Fibroblast of the aortic adventitia (primary cell): ENCODE data around the gene B3GNT7. TPM values are rescaled to one million over a fixed set of nuclear protein-coding genes. Genes with fewer than 3 reads are reported as not detected.

Experiments used
- DNase-seq: peaks from one replicate; pipeline ENCODE4 v3.0.0-alpha.2; 2010; ENCODE audit warnings: low read depth
- H3K4me3 ChIP-seq: 2 replicates; pipeline ENCODE4 v1.5.1; 2011; ENCODE audit warnings: low read depth, mild to moderate bottlenecking, control low read depth, low read length, moderate library complexity
- total RNA-seq: library from RNA; depleted of rRNA; stranded (reverse); fragments of >200 nt; gene quantifications from 2 replicates; pipeline ENCODE4 v1.2.3, GENCODE V29; 2012; ENCODE audit warnings: low replicate concordance
- TF ChIP-seq, protein P1 (sequence below): IDR thresholded peaks from 2 replicates; pipeline ENCODE4 v1.5.1; 2011; ENCODE audit warnings: mild to moderate bottlenecking, low read length, control low read depth, inconsistent platforms; ENCODE audit not compliant: insufficient read depth

Gene B3GNT7
- total RNA-seq, 1 donor = 0.27 TPM

DNA sequence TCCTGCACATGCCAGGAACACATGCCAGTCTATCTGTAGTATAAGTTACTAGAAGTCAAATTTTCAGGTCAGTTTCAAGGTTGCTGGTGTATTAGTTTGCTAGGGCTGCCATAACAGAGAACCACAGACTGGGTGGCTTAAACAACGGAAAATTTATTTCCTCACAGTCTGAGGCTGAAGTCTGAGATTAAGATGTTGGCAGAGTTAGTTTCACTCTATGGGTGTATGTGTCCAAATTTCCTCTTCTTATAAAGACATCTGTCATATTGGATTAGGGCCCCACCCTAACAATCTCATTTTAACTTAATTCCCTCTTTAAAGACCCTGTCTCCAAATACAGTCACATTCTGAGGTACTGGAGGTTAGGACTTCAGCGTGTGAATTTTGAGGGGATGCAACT, 26.5 kb downstream of the B3GNT7 start:
- TF ChIP-seq, protein P1, sequence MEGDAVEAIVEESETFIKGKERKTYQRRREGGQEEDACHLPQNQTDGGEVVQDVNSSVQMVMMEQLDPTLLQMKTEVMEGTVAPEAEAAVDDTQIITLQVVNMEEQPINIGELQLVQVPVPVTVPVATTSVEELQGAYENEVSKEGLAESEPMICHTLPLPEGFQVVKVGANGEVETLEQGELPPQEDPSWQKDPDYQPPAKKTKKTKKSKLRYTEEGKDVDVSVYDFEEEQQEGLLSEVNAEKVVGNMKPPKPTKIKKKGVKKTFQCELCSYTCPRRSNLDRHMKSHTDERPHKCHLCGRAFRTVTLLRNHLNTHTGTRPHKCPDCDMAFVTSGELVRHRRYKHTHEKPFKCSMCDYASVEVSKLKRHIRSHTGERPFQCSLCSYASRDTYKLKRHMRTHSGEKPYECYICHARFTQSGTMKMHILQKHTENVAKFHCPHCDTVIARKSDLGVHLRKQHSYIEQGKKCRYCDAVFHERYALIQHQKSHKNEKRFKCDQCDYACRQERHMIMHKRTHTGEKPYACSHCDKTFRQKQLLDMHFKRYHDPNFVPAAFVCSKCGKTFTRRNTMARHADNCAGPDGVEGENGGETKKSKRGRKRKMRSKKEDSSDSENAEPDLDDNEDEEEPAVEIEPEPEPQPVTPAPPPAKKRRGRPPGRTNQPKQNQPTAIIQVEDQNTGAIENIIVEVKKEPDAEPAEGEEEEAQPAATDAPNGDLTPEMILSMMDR = no peak
- no peak overlapping the region for H3K4me3 ChIP-seq
- DNase-seq = no peak

DNA sequence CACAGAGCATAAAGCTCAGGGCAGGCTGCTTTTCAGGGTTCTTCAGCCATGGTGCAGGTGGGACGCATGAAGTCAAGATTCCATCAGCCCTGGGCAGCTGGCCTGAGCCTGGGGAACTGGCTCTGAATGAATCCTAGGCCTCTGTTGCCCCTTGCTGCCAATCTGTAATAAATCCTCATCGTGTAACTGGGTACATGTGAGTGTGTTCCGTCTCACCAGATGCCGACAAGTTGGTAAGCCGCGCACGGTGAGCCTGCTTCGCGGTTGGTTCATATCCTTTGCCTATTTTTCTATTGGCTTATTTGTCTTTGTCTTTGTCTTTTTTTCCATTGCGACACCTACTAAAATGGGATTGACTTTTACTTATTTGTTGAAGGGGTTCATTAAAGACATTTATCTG, 27.7 kb downstream of the B3GNT7 start:
- H3K4me3 ChIP-seq = no peak overlapping the region
- TF ChIP-seq, protein P1 = no peak
- DNase-seq = no peak

DNA sequence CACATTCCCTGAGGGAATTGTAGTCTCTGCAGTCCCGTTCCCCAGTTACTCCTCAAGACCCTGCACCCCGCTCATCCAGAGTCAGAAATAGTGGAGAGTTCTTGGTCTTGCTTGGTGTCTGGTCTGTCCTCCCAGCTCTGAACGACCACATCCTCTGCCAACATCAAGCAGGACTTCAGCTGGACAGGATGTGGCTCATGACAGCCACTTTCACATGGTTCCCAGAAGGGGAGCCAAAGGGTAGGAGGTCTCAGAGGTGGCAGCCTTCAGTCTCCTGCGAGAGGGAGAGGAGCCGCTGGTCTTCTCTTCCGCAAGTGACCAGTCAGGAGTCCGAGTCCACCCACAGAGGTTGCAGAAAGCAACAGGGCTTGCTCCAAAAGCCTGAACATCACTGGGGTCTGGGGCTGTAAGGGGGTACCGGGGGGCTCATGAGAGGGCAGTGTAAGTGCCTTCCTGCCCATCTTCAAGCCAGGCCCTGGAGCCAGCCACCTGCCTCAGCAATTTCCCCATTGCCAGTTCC, 29.8 kb downstream of the B3GNT7 start:
- TF ChIP-seq, protein P1 = no peak
- DNase-seq = no peak
- no peak overlapping the region for H3K4me3 ChIP-seq

DNA sequence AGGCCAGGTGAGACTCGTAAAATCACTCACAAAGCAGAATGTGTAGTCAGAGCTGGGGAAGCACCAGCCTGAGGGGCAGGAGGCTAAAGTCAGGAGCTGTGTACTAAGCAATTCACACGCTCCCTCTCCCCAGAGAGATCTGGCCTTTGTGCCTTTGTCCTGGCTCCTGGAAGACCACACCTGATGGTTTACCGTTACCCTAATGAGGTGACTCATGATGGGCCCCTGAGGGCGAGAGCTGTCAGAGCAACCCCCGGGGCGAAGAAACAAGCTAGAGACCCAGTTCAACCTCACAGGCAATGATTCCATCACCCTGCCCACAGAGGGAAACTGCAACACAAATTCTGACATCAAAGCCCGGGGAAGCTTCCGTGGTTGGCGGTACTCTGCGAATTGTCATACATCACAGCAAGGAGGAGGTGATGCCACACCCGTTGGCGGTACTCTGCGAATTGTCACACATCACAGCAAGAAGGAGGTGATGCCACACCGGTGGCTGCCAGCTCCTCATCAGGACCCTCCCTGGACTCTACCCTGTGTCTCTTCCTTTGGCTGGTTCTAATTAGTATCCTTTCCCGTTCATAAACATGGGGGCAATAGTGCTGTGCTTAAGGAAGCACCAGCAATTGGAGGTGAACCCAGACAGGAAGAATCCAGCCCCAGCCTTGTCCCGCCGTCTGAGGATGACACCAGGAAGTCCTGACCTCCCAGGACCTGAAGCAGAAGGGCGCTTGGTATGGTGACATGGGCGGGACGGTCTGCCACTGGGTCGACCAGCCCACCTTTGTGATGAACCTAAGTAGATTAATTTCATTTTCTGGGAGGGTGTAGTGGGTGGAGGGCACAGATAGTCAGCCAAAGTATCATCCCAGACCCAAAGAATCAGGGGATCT, 30.5 kb downstream of the B3GNT7 start:
- H3K4me3 ChIP-seq = no peak overlapping the region
- TF ChIP-seq, protein P1 = no peak
- DNase-seq = no peak

DNA sequence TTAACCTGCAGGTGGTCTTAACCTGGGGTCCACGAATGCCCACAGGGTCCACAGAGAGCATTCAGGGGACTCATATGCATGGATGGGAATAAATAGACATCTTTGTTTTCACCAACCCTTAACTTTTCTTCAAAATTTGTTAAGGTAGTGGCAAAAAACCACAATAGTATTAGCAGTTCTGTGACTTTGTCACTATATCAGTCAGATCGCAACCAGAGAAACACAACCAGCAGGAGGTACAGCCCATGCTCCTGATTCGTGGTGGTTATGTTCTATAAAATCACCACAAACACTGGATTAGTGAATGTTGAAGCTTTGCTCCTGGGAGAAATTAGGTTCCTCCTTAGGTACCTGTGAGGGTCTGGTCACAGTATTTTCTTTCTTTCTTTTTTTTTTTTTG, 31.6 kb downstream of the B3GNT7 start:
- TF ChIP-seq, protein P1 = no peak
- no peak overlapping the region for H3K4me3 ChIP-seq
- DNase-seq = no peak

DNA sequence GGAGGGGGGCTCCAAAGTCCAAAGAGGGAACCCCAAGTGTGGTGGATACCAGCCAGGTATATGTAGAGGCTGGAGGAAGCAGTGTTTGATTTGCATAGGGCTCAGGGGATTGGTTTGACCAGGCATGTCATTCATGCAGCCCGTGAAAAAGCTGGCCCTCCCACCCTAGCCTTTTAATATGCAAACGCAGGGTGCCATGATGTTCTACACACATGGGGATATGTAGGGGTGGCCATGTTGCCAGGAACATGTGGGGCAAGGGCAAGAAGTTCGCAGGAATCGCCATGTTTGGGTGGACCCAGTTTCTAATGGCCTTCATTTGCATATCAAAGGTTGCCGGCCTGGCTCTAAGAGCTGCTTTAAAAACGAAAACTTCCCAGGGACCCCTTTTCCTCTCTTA, 33.6 kb downstream of the B3GNT7 start:
- TF ChIP-seq, protein P1 = no peak
- H3K4me3 ChIP-seq = no peak overlapping the region
- DNase-seq = no peak
